Adipose tissue (tissue), 3 donors: ENCODE results near the gene SELL. TPM values are rescaled to one million over a fixed set of nuclear protein-coding genes. Genes with fewer than 3 reads are reported as not detected.
"Not testable (repeated sequence)": the region's sequence is repeated elsewhere in the genome, so short reads cannot be mapped to it uniquely, and the experiment has no call there.

Experiments
- H3K27ac ChIP-seq: one replicate; pipeline ENCODE4 v1.5.1; 2013; ENCODE audit warnings: low read depth, low read length
- WGBS, 3 donors: extraction: QIAGEN DNeasy Blood & Tissue Kit; methylation state at CpG; one replicate each; pipeline ENCODE4 v1.1.7; 2013; 5-methylcytosine and 5-hydroxymethylcytosine counted together
- polyA plus RNA-seq, 3 donors: library from polyadenylated mRNA; stranded (reverse); fragments of 200-250 nt; gene quantifications; one replicate each; pipeline ENCODE4 v1.2.3, GENCODE V29; 2013
- donor health status: healthy with polysubstance abuse.
- donor health status: Bipolar disorder and iron deficiency.
- donor health status: healthy.

Gene SELL
- 10 to 100 TPM in 2 of 3 donors, 1 to 10 TPM in 1; 3.8 to 25.4 (median 24.3) TPM for polyA plus RNA-seq

- H3K27ac ChIP-seq: no peak within 1 kb of the TSS
- WGBS, 3 donors: 6 to 10% (median 8%) methylated on average over 6 of the region's 6 CpGs
Measured at GRCh38 chr1:169711469-169712308, at the start of gene SELL. Gene SELL (minus strand): TSS chr1:169711620. CDS start chr1:169711498, 122 bp downstream.

GRCh38 chr1:169759038-169759437, 47.6 kb upstream of the SELL start:
- no peak overlapping the region for H3K27ac ChIP-seq
- WGBS, 3 donors: 81 to 86% (median 85%) methylated on average over 3 of the region's 3 CpGs

- WGBS, 3 donors: 61 to 78% (median 69%) methylated on average over 4 of the region's 4 CpGs
- H3K27ac ChIP-seq: no peak overlapping the region
Measured at GRCh38 chr1:169753549-169753948, 42.1 kb upstream of the SELL start.

GRCh38 chr1:169750041-169750440, 38.6 kb upstream of the SELL start:
- H3K27ac ChIP-seq: no peak overlapping the region
- 67 to 87% (median 80%) methylated on average over 1 of the region's 1 CpG for WGBS, 3 donors

- 83 to 86% (median 86%) methylated on average over 2 of the region's 2 CpGs for whole genome bisulfite sequencing, 3 donors
Measured at GRCh38 chr1:169746550-169746949, 35.1 kb upstream of the SELL start.

GRCh38 chr1:169745015-169745861, 33.8 kb upstream of the SELL start:
- 52 to 56% (median 55%) methylated on average over 5 of the region's 5 CpGs for WGBS, 3 donors
- H3K27ac ChIP-seq: no peak overlapping the region

More at GRCh38 chr1:169746550-169746949, 35.1 kb upstream of the SELL start:
- H3K27ac ChIP-seq: no peak overlapping the region

- WGBS, 3 donors: 82 to 83% (median 83%) methylated on average over 6 of the region's 6 CpGs
Measured at GRCh38 chr1:169741666-169742394, 30.4 kb upstream of the SELL start.

GRCh38 chr1:169739980-169740379, 28.6 kb upstream of the SELL start:
- no peak overlapping the region for H3K27ac ChIP-seq
- WGBS, 3 donors: 39 to 51% (median 43%) methylated on average over 5 of the region's 5 CpGs

More at GRCh38 chr1:169741666-169742394, 30.4 kb upstream of the SELL start:
- H3K27ac ChIP-seq: no peak overlapping the region

GRCh38 chr1:169733924-169734323, 22.5 kb upstream of the SELL start, which contains the start of gene SELE:
Gene SELE (minus strand): TSS chr1:169734079. CDS start chr1:169733612, 467 bp downstream.
- WGBS, 3 donors: 69 to 71% (median 69%) methylated on average over 7 of the region's 7 CpGs
- H3K27ac ChIP-seq: no peak within 1 kb of the TSS

GRCh38 chr1:169731446-169731845, 20.0 kb upstream of the SELL start:
- 59 to 82% (median 72%) methylated on average over 4 of the region's 4 CpGs for WGBS, 3 donors
- no peak overlapping the region for H3K27ac ChIP-seq

- H3K27ac ChIP-seq: no peak overlapping the region
Measured at GRCh38 chr1:169729991-169730390, 18.6 kb upstream of the SELL start.

- 53 to 92% (median 79%) methylated on average over 6 of the region's 6 CpGs for WGBS, 3 donors
- H3K27ac ChIP-seq: no peak overlapping the region
Measured at GRCh38 chr1:169727307-169727706, 15.9 kb upstream of the SELL start.

GRCh38 chr1:169726851-169727250, 15.4 kb upstream of the SELL start:
- no peak overlapping the region for H3K27ac ChIP-seq
- 76 to 90% (median 86%) methylated on average over 3 of the region's 3 CpGs for whole genome bisulfite sequencing, 3 donors

- WGBS, 3 donors: 64 to 83% (median 79%) methylated on average over 3 of the region's 3 CpGs
- no peak overlapping the region for H3K27ac ChIP-seq
Measured at GRCh38 chr1:169725930-169726329, 14.5 kb upstream of the SELL start.

GRCh38 chr1:169724168-169724567, 12.7 kb upstream of the SELL start:
- WGBS, 3 donors: 30 to 71% (median 68%) methylated on average over 4 of the region's 4 CpGs
- no peak overlapping the region for H3K27ac ChIP-seq

- WGBS, 3 donors: 66 to 87% (median 83%) methylated on average over 2 of the region's 2 CpGs
- no peak overlapping the region for H3K27ac ChIP-seq
Measured at GRCh38 chr1:169723763-169724162, 12.3 kb upstream of the SELL start.

GRCh38 chr1:169722779-169723178, 11.4 kb upstream of the SELL start:
- no peak overlapping the region for H3K27ac ChIP-seq

GRCh38 chr1:169715100-169715499, 3.7 kb upstream of the SELL start:
- not testable (repeated sequence) for H3K27ac ChIP-seq
- WGBS, 3 donors: 70 to 88% (median 87%) methylated on average over 2 of the region's 2 CpGs

GRCh38 chr1:169713090-169713489, 1.7 kb upstream of the SELL start:
- H3K27ac ChIP-seq: not testable (repeated sequence)
- WGBS, 3 donors: 80 to 94% (median 90%) methylated on average over 5 of the region's 5 CpGs
